ENCODE data around the gene STARD10.

Gene STARD10

DNA sequence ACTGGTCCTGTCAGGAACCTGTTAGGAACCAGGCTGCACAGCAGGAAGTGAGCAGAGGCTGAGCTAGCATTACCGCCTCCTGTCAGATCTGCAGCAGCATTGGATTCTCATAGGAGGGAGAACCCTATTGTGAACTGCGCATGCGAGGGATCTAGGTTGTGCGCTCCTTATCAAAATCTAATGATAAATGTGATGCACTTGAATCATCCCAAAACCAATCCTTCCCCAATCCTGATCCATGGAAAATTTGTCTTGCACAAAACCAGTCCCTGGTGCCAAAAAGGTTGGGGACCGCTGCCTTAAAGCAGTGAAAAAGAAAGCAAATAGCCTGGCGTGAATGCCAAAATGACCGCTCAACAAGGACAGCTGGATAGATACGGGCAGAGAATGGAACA lies 39.7 kb downstream of the STARD10 start:
- Histone ChIP-seq H3K79me2 (ENCODE audit: insufficient read depth, low read depth) (peaks cover 9% of the 10 kb centered on the region; the same call in 1 of the 2 replicates), H3K4me2 (no peak overlapping the region), H3K27ac (no peak overlapping the region), H3K4me3 (IDR thresholded peaks at IDR 0.05; ENCODE audit: insufficient read depth, low read depth, low read length) (no peak overlapping the region), H3K27me3 (ENCODE audit: insufficient read depth, low read depth) (no peaks in the 10 kb centered on the region), H4K20me1 (ENCODE audit: insufficient read depth) (no peaks in the 10 kb centered on the region), H3K4me1 (ENCODE audit: low read depth, poor library complexity, severe bottlenecking) (peaks cover 12% of the 10 kb centered on the region), H3K36me3 (ENCODE audit: insufficient read depth) (no peaks in the 10 kb centered on the region), H2AFZ (ENCODE audit: low read depth) (no peak overlapping the region), H3K9ac (no peak overlapping the region)
- TF ChIP-seq, protein P1, sequence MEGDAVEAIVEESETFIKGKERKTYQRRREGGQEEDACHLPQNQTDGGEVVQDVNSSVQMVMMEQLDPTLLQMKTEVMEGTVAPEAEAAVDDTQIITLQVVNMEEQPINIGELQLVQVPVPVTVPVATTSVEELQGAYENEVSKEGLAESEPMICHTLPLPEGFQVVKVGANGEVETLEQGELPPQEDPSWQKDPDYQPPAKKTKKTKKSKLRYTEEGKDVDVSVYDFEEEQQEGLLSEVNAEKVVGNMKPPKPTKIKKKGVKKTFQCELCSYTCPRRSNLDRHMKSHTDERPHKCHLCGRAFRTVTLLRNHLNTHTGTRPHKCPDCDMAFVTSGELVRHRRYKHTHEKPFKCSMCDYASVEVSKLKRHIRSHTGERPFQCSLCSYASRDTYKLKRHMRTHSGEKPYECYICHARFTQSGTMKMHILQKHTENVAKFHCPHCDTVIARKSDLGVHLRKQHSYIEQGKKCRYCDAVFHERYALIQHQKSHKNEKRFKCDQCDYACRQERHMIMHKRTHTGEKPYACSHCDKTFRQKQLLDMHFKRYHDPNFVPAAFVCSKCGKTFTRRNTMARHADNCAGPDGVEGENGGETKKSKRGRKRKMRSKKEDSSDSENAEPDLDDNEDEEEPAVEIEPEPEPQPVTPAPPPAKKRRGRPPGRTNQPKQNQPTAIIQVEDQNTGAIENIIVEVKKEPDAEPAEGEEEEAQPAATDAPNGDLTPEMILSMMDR (conservative IDR thresholded peaks at IDR 0.05; ENCODE audit: low read depth, low read length) = no peak

DNA sequence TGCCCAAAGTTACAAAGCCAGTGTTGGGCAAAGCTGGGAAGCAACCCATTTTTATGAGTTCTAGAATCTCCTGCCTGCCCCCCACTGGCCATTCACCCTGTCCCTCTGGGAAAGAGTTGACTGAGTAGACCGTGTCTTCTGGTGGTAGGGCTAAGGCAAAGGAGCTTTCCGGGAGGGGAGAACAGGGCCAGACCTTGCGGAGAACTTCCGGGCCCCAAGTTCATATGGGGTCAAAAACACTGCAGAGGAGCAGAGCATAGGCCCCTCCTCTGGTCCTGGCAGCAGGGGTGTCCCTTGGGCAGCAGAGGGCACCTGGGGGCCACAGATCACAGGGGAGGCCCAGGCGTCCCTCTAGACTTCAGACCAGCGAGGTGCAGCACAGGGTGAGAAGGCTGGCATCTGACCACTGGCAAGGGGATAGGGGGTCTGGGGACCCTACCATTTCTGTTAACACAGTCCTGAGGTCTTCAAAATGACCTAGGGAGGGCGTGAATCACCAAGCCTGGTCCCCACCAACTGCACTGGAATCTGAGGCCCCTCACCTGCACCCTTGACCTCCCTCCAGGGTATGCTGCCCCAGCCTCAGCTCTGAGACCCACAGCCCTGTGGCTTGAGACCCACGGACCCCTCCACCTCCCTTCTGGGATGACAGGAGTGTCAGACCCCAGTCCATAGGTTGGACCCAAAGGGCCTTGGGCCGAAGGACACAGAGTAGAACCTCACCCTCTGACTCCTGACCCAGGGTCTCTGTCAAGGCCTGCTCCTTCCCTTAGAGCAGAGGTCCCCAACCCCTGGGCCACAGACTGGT lies 40.3 kb downstream of the STARD10 start:
- TF ChIP-seq, protein P1 (conservative IDR thresholded peaks at IDR 0.05; ENCODE audit: low read depth, low read length) = no peak
- H2AFZ ChIP-seq (ENCODE audit: low read depth) = no peak overlapping the region
- H4K20me1 ChIP-seq (ENCODE audit: insufficient read depth) = no peaks in the 10 kb centered on the region
- no peaks in the 10 kb centered on the region for H3K36me3 ChIP-seq (ENCODE audit: insufficient read depth)
- H3K27ac ChIP-seq = no peak overlapping the region
- no peaks in the 10 kb centered on the region for H3K27me3 ChIP-seq (ENCODE audit: insufficient read depth, low read depth)
- no peak overlapping the region for H3K9ac ChIP-seq
- peaks cover 9% of the 10 kb centered on the region; the same call in 1 of the 2 replicates for H3K79me2 ChIP-seq (ENCODE audit: insufficient read depth, low read depth)
- peaks cover 12% of the 10 kb centered on the region for H3K4me1 ChIP-seq (ENCODE audit: low read depth, poor library complexity, severe bottlenecking)
- H3K4me3 ChIP-seq (IDR thresholded peaks at IDR 0.05; ENCODE audit: insufficient read depth, low read depth, low read length) = no peak overlapping the region
- no peak overlapping the region for H3K4me2 ChIP-seq

DNA sequence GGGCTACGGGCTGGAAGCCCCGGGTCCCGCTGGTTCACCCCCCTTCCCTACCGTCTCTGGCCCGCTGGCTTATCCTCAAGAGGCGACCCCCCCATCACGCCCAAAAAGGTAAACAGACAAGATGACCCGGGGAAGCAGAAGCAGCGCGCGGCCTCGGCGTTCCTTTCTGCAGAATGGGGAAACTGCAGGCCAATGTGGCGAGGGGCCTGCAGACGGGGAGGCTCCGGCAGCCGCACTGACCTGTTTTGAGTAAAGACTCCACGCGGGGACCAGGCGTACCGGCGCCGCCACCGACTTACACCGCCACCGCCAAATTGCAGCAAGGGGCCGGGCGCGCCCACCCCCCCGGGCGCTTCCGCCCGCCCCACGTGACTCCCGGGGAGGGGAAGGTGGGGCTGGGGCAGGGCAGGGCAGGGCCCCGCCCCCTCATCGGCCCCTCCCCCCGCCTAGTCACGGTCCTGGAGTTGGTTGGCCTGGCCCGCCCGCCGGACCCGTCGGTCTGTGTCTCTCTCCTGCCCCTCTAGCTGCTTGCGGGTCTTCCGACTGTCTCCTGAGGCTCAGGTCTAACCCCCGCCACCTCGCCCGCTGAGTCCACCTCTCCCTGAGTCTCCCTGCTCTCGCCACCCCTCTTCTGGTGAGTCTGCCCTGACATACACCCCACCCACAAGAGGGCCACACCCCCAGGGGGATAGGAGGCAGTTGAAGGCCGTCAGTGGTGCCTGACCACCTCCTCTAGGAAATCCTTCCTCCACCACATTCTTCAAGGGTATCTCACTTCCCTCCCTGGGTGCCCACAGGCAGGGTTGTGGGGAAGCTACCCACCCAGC lies 41.5 kb downstream of the STARD10 start, which contains the start of gene ARAP1:
Gene ARAP1 (minus strand): TSS at position 321 of the 827 bp plus-strand sequence. CDS start 25,280 bp downstream, outside the sequence.
- TF ChIP-seq, protein P1 (conservative IDR thresholded peaks at IDR 0.05; ENCODE audit: low read depth, low read length) = no peak
- peak within 1 kb of the TSS; percentile 91 for H2AFZ ChIP-seq (ENCODE audit: low read depth)
- H3K27me3 ChIP-seq (ENCODE audit: insufficient read depth, low read depth) = no peaks in the 10 kb centered on the region
- H3K9ac ChIP-seq = peak within 1 kb of the TSS; percentile 65
- H3K36me3 ChIP-seq (ENCODE audit: insufficient read depth) = no peaks in the 10 kb centered on the region
- H3K79me2 ChIP-seq (ENCODE audit: insufficient read depth, low read depth) = peaks cover 9% of the 10 kb centered on the region; the same call in 1 of the 2 replicates
- peak within 1 kb of the TSS; percentile 82 for H3K4me2 ChIP-seq
- no peak within 1 kb of the TSS for H3K4me3 ChIP-seq (IDR thresholded peaks at IDR 0.05; ENCODE audit: insufficient read depth, low read depth, low read length)
- H3K27ac ChIP-seq = no peak within 1 kb of the TSS
- H3K4me1 ChIP-seq (ENCODE audit: low read depth, poor library complexity, severe bottlenecking) = peaks cover 12% of the 10 kb centered on the region
- H4K20me1 ChIP-seq (ENCODE audit: insufficient read depth) = no peaks in the 10 kb centered on the region

DNA sequence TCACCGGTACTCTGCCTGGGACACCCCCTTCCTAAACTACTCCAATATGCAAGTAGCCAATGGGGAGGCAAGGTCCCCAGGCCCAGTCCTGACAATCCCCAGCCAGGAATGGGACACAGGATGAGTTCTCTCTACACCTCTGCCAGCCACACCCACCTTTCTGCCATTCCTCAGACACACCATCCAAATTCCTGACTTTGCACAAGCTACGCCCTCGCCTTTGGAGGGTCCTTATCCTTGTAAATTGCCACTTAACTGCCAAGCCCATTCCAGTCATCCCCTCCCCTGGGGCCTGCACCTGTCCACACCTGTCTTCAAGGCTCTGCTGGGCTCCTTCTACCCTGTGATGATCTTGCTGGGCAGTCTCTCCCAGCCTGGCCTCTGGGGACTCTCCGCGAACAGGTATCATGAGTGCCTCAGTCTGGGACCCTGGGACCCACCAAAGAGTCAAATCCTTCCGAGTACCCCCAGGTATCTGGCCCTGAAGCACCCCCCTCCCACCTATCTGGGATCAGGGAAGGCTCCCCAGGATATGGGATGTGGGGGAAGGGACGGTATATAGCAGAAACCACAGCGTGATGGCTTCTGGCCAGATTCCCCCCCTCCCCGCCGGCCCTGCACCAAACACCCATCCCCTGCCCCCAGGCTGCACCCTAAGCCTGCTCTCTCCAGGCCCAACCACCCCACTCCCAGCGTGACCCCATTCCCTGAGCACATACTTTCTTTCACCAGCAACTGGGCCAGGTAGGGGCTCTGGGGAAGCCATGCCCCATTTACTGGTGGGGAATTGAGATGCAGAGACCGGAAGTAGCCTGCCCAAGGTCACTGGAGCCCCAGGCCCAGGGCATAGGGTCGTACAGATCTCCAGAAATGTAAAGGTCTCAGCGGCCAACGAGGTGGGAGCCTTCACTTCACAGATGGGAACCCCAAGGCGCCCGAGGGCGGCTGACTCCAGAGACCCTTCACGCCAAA lies 42.4 kb downstream of the STARD10 start:
- Histone ChIP-seq H3K4me1 (ENCODE audit: low read depth, poor library complexity, severe bottlenecking) (peaks cover 12% of the 10 kb centered on the region), H3K27ac (no peak overlapping the region), H3K4me3 (IDR thresholded peaks at IDR 0.05; ENCODE audit: insufficient read depth, low read depth, low read length) (no peak overlapping the region), H3K4me2 (peak overlapping the region; percentile 82), H3K36me3 (ENCODE audit: insufficient read depth) (no peaks in the 10 kb centered on the region), H3K27me3 (ENCODE audit: insufficient read depth, low read depth) (no peaks in the 10 kb centered on the region), H2AFZ (ENCODE audit: low read depth) (peak overlapping the region; percentile 91), H4K20me1 (ENCODE audit: insufficient read depth) (no peaks in the 10 kb centered on the region), H3K9ac (peak overlapping the region; percentile 65), H3K79me2 (ENCODE audit: insufficient read depth, low read depth) (peaks cover 9% of the 10 kb centered on the region; the same call in 1 of the 2 replicates)
- TF ChIP-seq, protein P1 (conservative IDR thresholded peaks at IDR 0.05; ENCODE audit: low read depth, low read length) = no peak
